ENCODE data around the gene NHSL2.

NHSL2 gene

DNA sequence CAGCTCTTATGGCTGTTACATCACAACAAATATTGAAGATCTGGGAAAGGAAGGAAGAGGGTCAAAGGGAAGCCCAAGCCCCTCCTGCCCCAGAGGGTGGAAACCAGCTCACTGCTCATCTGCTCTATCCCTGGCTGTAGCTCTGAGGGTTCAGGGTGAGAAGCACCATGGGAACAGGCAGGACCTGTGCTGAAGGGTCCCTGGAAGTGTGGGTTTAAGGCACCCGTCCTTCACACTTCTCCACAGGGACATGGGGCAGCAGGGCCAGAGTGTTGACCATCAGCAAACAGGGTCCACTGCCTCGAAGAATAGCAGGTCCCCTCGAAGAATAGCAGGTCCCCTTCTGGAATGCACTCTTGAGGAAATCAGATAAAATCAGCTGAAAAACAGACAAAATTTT lies 216.7 kb downstream of the NHSL2 start:
- H2BK12ac ChIP-seq (ENCODE audit: low read length), result no peak overlapping the region
- H3K4me3 ChIP-seq (ENCODE audit: low read length in 2 of 2), result no peak overlapping the region
- WGBS, 2 donors (ENCODE audit: extremely low coverage in 2 of 2, insufficient read length in 2 of 2, insufficient replicate concordance in 1 of 2), result no CpG with 5 or more reads among the region's 3 CpGs
- no peak overlapping the region for H2AK5ac ChIP-seq (ENCODE audit: low read depth, low read length)
- no peak overlapping the region for H3K9ac ChIP-seq (ENCODE audit: low read depth, low read length, poor library complexity)
- H2BK120ac ChIP-seq (ENCODE audit: low read depth, low read length), result no peak overlapping the region
- H3K14ac ChIP-seq (ENCODE audit: low read length), result no peak overlapping the region
- DNase-seq (ENCODE audit: low spot score), result no peak
- no peak overlapping the region for H4K91ac ChIP-seq (ENCODE audit: low read depth, low read length, poor library complexity)
- H2AFZ ChIP-seq (ENCODE audit: low read length), result no peak overlapping the region
- no peak overlapping the region for H3K4me2 ChIP-seq (ENCODE audit: insufficient read depth, low read length, poor library complexity, severe bottlenecking)
- peaks cover 2% of the 10 kb centered on the region for H3K79me1 ChIP-seq (ENCODE audit: low read depth, low read length)
- H3K9me3 ChIP-seq (replicated peaks in 1 of 2; ENCODE audit: control insufficient read depth in 2 of 2, insufficient read depth in 1 of 2, low read depth in 1 of 2, low read length in 2 of 2), result peaks cover 5 to 20% of the 10 kb centered on the region in 2 donors
- no peak overlapping the region for H3K27ac ChIP-seq (replicated peaks; ENCODE audit: low read length)
- H3K23ac ChIP-seq (ENCODE audit: low read depth, low read length, poor library complexity), result no peak overlapping the region
- H3K27me3 ChIP-seq (ENCODE audit: control insufficient read depth in 3 of 3, insufficient read depth in 3 of 3, low read depth in 1 of 3, low read length in 3 of 3), result no peaks in the 10 kb centered on the region
- H3K36me3 ChIP-seq (replicated peaks in 1 of 2; ENCODE audit: control insufficient read depth in 2 of 2, insufficient read depth in 2 of 2, low read length in 2 of 2), result peaks cover 5 to 22% of the 10 kb centered on the region in 2 donors
- no peak overlapping the region for H2BK5ac ChIP-seq (ENCODE audit: low read length)
- peaks cover 24 to 30% of the 10 kb centered on the region in 2 donors for H3K4me1 ChIP-seq (ENCODE audit: control insufficient read depth in 2 of 2, insufficient read depth in 1 of 2, low read depth in 1 of 2, low read length in 2 of 2)
- H4K8ac ChIP-seq (ENCODE audit: low read depth, low read length), result no peak overlapping the region
- no peak overlapping the region for H3K4ac ChIP-seq (ENCODE audit: low read length)
- H2BK15ac ChIP-seq (ENCODE audit: low read length), result no peak overlapping the region
- H3K18ac ChIP-seq (ENCODE audit: low read length), result no peak overlapping the region

- Histone ChIP-seq H2AK5ac (ENCODE audit: low read depth, low read length) (no peak overlapping the region), H3K36me3 (replicated peaks in 1 of 2; ENCODE audit: control insufficient read depth in 2 of 2, insufficient read depth in 2 of 2, low read length in 2 of 2) (peaks cover 5 to 30% of the 10 kb centered on the region in 2 donors), H2BK120ac (ENCODE audit: low read depth, low read length) (no peak overlapping the region), H3K4me1 (ENCODE audit: control insufficient read depth in 2 of 2, insufficient read depth in 1 of 2, low read depth in 1 of 2, low read length in 2 of 2) (peaks cover 21 to 24% of the 10 kb centered on the region in 2 donors), H3K18ac (ENCODE audit: low read length) (no peak overlapping the region), H3K79me1 (ENCODE audit: low read depth, low read length) (peaks cover 2% of the 10 kb centered on the region), H2BK12ac (ENCODE audit: low read length) (no peak overlapping the region), H2BK5ac (ENCODE audit: low read length) (no peak overlapping the region), H3K27ac (replicated peaks; ENCODE audit: low read length) (peak overlapping the region; percentile 32), H3K27me3 (ENCODE audit: control insufficient read depth in 3 of 3, insufficient read depth in 3 of 3, low read depth in 1 of 3, low read length in 3 of 3) (no peaks in the 10 kb centered on the region), H3K4me2 (ENCODE audit: insufficient read depth, low read length, poor library complexity, severe bottlenecking) (no peak overlapping the region), H4K8ac (ENCODE audit: low read depth, low read length) (no peak overlapping the region), H4K91ac (ENCODE audit: low read depth, low read length, poor library complexity) (no peak overlapping the region), H3K14ac (ENCODE audit: low read length) (no peak overlapping the region), H3K23ac (ENCODE audit: low read depth, low read length, poor library complexity) (no peak overlapping the region), H3K9me3 (replicated peaks in 1 of 2; ENCODE audit: control insufficient read depth in 2 of 2, insufficient read depth in 1 of 2, low read depth in 1 of 2, low read length in 2 of 2) (peaks cover 5 to 20% of the 10 kb centered on the region in 2 donors), H3K4me3 (ENCODE audit: low read length in 2 of 2) (no peak overlapping the region), H3K4ac (ENCODE audit: low read length) (no peak overlapping the region), H3K9ac (ENCODE audit: low read depth, low read length, poor library complexity) (no peak overlapping the region), H2BK15ac (ENCODE audit: low read length) (no peak overlapping the region), H2AFZ (ENCODE audit: low read length) (no peak overlapping the region)
- DNase-seq (ENCODE audit: low spot score), result no peak
- no CpG with 5 or more reads among the region's 4 CpGs for WGBS, 2 donors (ENCODE audit: extremely low coverage in 2 of 2, insufficient read length in 2 of 2, insufficient replicate concordance in 1 of 2)
Measured at GRCh38 chrX:72128183-72128834, 217.7 kb downstream of the NHSL2 start.

DNA sequence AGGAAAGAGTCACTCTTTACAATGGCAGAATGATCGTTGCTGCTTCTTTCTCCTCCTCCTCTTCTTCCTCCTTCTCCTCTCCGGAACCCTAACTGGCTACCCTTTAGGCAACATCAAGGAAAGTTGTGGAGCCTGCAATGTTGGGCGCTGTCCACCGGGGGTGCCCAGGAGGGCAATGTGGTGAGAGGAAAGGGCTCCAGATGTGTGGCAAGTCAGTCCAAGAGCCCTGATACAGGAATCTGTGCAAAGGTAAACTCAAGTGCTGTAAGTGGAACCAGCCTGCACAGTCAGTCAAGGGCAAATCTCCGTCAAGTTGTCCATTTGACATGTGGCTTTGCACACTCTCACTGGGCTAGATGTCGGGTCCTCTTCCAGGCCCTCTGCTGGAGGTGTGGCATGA lies 218.2 kb downstream of the NHSL2 start:
- Histone ChIP-seq H3K4ac (ENCODE audit: low read length) (no peak overlapping the region), H2AK5ac (ENCODE audit: low read depth, low read length) (no peak overlapping the region), H3K36me3 (replicated peaks in 1 of 2; ENCODE audit: control insufficient read depth in 2 of 2, insufficient read depth in 2 of 2, low read length in 2 of 2) (peaks cover 5 to 36% of the 10 kb centered on the region in 2 donors), H3K14ac (ENCODE audit: low read length) (no peak overlapping the region), H3K9ac (ENCODE audit: low read depth, low read length, poor library complexity) (no peak overlapping the region), H4K91ac (ENCODE audit: low read depth, low read length, poor library complexity) (no peak overlapping the region), H2BK5ac (ENCODE audit: low read length) (no peak overlapping the region), H2AFZ (ENCODE audit: low read length) (no peak overlapping the region), H3K4me1 (ENCODE audit: control insufficient read depth in 2 of 2, insufficient read depth in 1 of 2, low read depth in 1 of 2, low read length in 2 of 2) (peaks cover 18 to 22% of the 10 kb centered on the region in 2 donors), H3K18ac (ENCODE audit: low read length) (no peak overlapping the region), H3K79me1 (ENCODE audit: low read depth, low read length) (peaks cover 2% of the 10 kb centered on the region), H3K4me3 (ENCODE audit: low read length in 2 of 2) (no peak overlapping the region), H2BK15ac (ENCODE audit: low read length) (no peak overlapping the region), H2BK12ac (ENCODE audit: low read length) (no peak overlapping the region), H4K8ac (ENCODE audit: low read depth, low read length) (no peak overlapping the region), H3K27ac (replicated peaks; ENCODE audit: low read length) (no peak overlapping the region), H3K4me2 (ENCODE audit: insufficient read depth, low read length, poor library complexity, severe bottlenecking) (no peak overlapping the region), H3K23ac (ENCODE audit: low read depth, low read length, poor library complexity) (no peak overlapping the region), H2BK120ac (ENCODE audit: low read depth, low read length) (no peak overlapping the region), H3K9me3 (replicated peaks in 1 of 2; ENCODE audit: control insufficient read depth in 2 of 2, insufficient read depth in 1 of 2, low read depth in 1 of 2, low read length in 2 of 2) (peaks cover 5 to 20% of the 10 kb centered on the region in 2 donors), H3K27me3 (ENCODE audit: control insufficient read depth in 3 of 3, insufficient read depth in 3 of 3, low read depth in 1 of 3, low read length in 3 of 3) (no peaks in the 10 kb centered on the region)
- no peak for DNase-seq (ENCODE audit: low spot score)
- no CpG with 5 or more reads among the region's 6 CpGs for WGBS, 2 donors (ENCODE audit: extremely low coverage in 2 of 2, insufficient read length in 2 of 2, insufficient replicate concordance in 1 of 2)

- Histone ChIP-seq H3K27me3 (ENCODE audit: control insufficient read depth in 3 of 3, insufficient read depth in 3 of 3, low read depth in 1 of 3, low read length in 3 of 3) (no peaks in the 10 kb centered on the region), H3K4me1 (ENCODE audit: control insufficient read depth in 2 of 2, insufficient read depth in 1 of 2, low read depth in 1 of 2, low read length in 2 of 2) (peaks cover 12 to 14% of the 10 kb centered on the region in 2 donors), H3K9ac (ENCODE audit: low read depth, low read length, poor library complexity) (no peak overlapping the region), H2BK5ac (ENCODE audit: low read length) (no peak overlapping the region), H2BK12ac (ENCODE audit: low read length) (no peak overlapping the region), H4K8ac (ENCODE audit: low read depth, low read length) (no peak overlapping the region), H3K36me3 (replicated peaks in 1 of 2; ENCODE audit: control insufficient read depth in 2 of 2, insufficient read depth in 2 of 2, low read length in 2 of 2) (peaks cover 5 to 44% of the 10 kb centered on the region in 2 donors), H2AFZ (ENCODE audit: low read length) (no peak overlapping the region), H3K18ac (ENCODE audit: low read length) (no peak overlapping the region), H2BK15ac (ENCODE audit: low read length) (no peak overlapping the region), H4K91ac (ENCODE audit: low read depth, low read length, poor library complexity) (no peak overlapping the region), H3K4me3 (ENCODE audit: low read length in 2 of 2) (no peak overlapping the region), H3K27ac (replicated peaks; ENCODE audit: low read length) (no peak overlapping the region), H3K4me2 (ENCODE audit: insufficient read depth, low read length, poor library complexity, severe bottlenecking) (no peak overlapping the region), H2AK5ac (ENCODE audit: low read depth, low read length) (no peak overlapping the region), H2BK120ac (ENCODE audit: low read depth, low read length) (no peak overlapping the region), H3K79me1 (ENCODE audit: low read depth, low read length) (peaks cover 2% of the 10 kb centered on the region), H3K4ac (ENCODE audit: low read length) (no peak overlapping the region), H3K23ac (ENCODE audit: low read depth, low read length, poor library complexity) (no peak overlapping the region), H3K14ac (ENCODE audit: low read length) (no peak overlapping the region), H3K9me3 (replicated peaks in 1 of 2; ENCODE audit: control insufficient read depth in 2 of 2, insufficient read depth in 1 of 2, low read depth in 1 of 2, low read length in 2 of 2) (peaks cover 5 to 20% of the 10 kb centered on the region in 2 donors)
- no peak for DNase-seq (ENCODE audit: low spot score)
- WGBS, 2 donors (ENCODE audit: extremely low coverage in 2 of 2, insufficient read length in 2 of 2, insufficient replicate concordance in 1 of 2), result no CpG with 5 or more reads among the region's 16 CpGs
Measured at GRCh38 chrX:72129661-72130060, 219.0 kb downstream of the NHSL2 start.
